ENCODE results near the gene TGFA. TPM values are rescaled to one million over a fixed set of nuclear protein-coding genes. Genes with fewer than 3 reads are reported as not detected.

TGFA gene
- total and polyA plus RNA-seq, 12 donors: 0.17 to 3.4 (median 1.2) TPM

DNA sequence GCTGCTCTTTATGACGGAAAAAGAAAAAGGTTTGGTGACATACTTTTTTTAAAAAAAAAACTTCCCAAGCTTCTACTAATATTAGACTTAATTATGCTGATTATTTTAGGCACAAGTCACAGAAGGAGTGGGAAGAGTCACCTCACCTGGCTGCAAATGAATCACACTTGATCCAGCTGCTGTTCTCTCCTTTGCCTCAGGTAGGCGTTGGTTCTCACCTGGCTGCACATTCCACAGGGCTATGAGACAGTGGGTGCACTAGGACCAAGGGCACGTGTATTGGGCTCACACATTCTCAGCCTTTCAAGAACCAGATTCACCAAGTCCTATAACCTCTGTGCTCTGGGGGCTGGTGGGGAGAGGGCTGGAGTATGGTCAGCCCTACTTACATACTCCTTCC is 93.3 kb downstream of the TGFA start:
- DNase-seq (no peak), ATAC-seq (no peak)
- Histone ChIP-seq H3K27ac (no peak overlapping the region), H3K36me3 (no peaks in the 10 kb centered on the region), H3K9me3 (no peaks in the 10 kb centered on the region), H3K4me1 (no peaks in the 10 kb centered on the region), H3K27me3 (peaks cover 0 to 5% (median 0%) of the 10 kb centered on the region in 7 donors), H3K4me3 (no peak overlapping the region)
- WGBS, 2 donors: 78 to 79% methylated on average over 3 of the region's 3 CpGs
- intact Hi-C loops (cut with DNase I): no loop called here
- TF ChIP-seq, protein P1, sequence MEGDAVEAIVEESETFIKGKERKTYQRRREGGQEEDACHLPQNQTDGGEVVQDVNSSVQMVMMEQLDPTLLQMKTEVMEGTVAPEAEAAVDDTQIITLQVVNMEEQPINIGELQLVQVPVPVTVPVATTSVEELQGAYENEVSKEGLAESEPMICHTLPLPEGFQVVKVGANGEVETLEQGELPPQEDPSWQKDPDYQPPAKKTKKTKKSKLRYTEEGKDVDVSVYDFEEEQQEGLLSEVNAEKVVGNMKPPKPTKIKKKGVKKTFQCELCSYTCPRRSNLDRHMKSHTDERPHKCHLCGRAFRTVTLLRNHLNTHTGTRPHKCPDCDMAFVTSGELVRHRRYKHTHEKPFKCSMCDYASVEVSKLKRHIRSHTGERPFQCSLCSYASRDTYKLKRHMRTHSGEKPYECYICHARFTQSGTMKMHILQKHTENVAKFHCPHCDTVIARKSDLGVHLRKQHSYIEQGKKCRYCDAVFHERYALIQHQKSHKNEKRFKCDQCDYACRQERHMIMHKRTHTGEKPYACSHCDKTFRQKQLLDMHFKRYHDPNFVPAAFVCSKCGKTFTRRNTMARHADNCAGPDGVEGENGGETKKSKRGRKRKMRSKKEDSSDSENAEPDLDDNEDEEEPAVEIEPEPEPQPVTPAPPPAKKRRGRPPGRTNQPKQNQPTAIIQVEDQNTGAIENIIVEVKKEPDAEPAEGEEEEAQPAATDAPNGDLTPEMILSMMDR (IDR thresholded peaks at IDR 0.05): no peak

DNA sequence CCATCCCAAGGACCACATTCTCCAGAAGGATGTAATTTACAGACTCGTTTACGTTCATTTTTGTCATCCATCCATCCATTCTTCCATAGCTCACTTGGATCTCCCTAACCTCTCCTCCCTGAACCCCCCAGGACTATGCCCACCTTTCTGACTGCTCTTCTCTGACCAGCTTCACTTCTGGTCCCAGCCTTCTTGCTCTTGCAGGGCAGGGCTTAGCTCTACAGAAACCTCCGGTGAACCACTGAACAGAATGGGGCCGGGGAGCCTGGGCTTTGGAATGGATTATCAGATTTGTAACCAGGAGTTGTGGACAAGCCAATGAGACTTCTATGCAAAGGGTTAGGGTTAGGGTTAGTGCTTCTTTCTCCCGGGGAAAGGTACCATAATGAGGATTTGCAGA is 95.0 kb downstream of the TGFA start:
- Histone ChIP-seq H3K4me3 (no peak overlapping the region), H3K36me3 (no peaks in the 10 kb centered on the region), H3K9me3 (no peaks in the 10 kb centered on the region), H3K27ac (no peak overlapping the region), H3K4me1 (no peaks in the 10 kb centered on the region), H3K27me3 (peaks cover 0 to 5% (median 0%) of the 10 kb centered on the region in 7 donors)
- ATAC-seq (no peak), DNase-seq (no peak)
- TF ChIP-seq, protein P1 (IDR thresholded peaks at IDR 0.05): no peak
- 86 to 88% methylated on average over 5 of the region's 5 CpGs for WGBS, 2 donors
- intact Hi-C loops (cut with DNase I): no loop called here

DNA sequence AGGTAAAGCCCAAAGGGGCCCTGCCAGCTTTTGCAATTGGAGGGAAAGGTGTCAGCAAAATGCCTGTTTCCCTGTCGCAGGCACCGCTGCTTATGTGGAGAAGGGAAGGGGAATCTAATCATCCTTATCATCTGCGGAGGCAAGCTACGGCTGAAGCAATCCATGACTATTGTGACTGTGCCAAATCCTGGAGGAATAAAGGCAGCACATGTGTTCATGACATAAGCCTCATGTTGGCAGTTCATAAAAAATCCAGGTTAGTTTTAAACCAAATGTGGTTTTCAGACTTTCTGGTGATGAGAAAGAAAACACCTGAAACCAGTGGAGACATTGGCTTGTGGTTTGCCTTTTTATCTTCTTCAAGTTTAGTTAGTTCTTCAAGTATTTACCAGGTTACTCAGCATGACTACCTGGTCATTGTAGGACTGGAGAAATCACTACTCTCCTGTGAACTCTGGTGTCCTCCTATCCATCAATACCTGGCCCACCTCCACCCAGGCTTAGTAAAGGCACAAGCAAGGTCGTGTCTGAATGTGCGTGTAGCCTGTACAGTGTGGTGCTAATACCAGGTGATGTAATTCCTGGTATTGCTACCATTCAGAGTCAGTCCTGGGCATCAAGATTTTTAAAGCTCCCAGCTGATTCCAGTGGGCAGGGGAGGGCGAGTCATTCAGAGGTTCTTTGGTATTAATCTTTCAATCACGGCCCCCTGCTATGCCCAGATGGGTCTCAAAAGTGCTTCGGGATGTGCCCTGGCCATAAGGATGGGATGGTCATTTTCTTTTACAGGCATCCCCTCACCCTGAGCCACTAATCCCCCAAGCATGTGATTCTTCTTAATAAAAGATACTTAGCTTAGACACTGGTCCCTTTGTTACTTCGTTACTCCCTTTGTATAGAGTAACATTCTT is 96.8 kb downstream of the TGFA start:
- Histone ChIP-seq H3K4me3 (no peak overlapping the region), H3K27ac (no peak overlapping the region), H3K9me3 (no peaks in the 10 kb centered on the region), H3K36me3 (no peaks in the 10 kb centered on the region), H3K27me3 (peaks cover 0 to 11% (median 0%) of the 10 kb centered on the region in 7 donors), H3K4me1 (no peaks in the 10 kb centered on the region)
- no peak for DNase-seq
- WGBS, 2 donors: 81 to 82% methylated on average over 10 of the region's 10 CpGs
- TF ChIP-seq, protein P1 (IDR thresholded peaks at IDR 0.05): no peak
- intact Hi-C loops (cut with DNase I): no loop called here
- ATAC-seq: no peak

DNA sequence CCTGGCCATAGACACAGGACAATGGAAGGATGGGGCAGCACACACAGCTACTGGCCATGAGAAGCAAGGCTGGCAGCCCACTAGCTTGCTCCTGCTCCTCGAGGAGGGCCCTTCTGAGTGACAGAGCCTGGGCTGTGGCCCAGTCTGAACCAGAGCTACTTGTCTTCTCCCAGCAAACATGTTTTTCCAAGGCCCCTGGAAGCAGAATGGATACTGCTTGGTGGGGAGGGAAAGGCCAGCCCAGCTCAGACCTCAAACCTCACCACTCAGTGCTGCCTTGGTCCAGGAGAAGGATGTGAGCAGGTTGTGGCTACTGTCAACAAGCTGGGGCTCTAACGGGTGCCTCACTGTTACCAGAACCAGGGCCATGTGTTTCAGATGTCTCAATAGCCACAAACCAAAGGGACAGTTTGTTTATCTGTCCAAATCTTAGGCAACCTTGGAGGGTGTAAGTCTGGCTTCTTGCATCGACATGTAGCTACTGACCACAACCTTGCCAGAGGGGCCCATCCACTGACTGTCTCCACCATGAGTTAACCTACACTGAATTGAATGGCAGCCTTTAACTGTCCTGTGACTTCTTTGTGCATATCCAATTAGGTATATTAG is 98.6 kb downstream of the TGFA start:
- intact Hi-C loops (cut with DNase I): no loop called here
- peaks cover 0 to 11% (median 0%) of the 10 kb centered on the region in 7 donors for H3K27me3 ChIP-seq
- TF ChIP-seq, protein P1 (IDR thresholded peaks at IDR 0.05): no peak
- H3K4me3 ChIP-seq: no peak overlapping the region
- WGBS, 2 donors: 82 to 86% methylated on average over 3 of the region's 3 CpGs
- H3K36me3 ChIP-seq: no peaks in the 10 kb centered on the region
- no peaks in the 10 kb centered on the region for H3K9me3 ChIP-seq
- ATAC-seq (no peak), DNase-seq (no peak)
- H3K4me1 ChIP-seq: no peaks in the 10 kb centered on the region
- no peak overlapping the region for H3K27ac ChIP-seq

Measured in heart right ventricle (tissue), 16 donors.